GM13976 (cell line): ENCODE results near the gene DOCK8.

Experiments used
- DNase-seq: peaks from one replicate; pipeline ENCODE4 v3.0.0; 2012; ENCODE audit warnings: low spot score
- in situ Hi-C: fragments of 300-500 bp; cut with MboI; formaldehyde crosslinking; loops from one replicate; pipeline ENCODE4 v1.12.0; 2022; ENCODE audit warnings: low sequenced_read_pairs, mixed read lengths, inconsistent platforms; ENCODE audit not compliant: unreplicated experiment
- TF ChIP-seq, protein P1 (sequence below): IDR thresholded peaks from 2 replicates; pipeline ENCODE4 v1.5.1; 2012; ENCODE audit warnings: borderline replicate concordance, mild to moderate bottlenecking; ENCODE audit not compliant: insufficient read depth; ENCODE audit errors: extremely low read depth, missing control alignments, control extremely low read depth

DOCK8 gene

DNA sequence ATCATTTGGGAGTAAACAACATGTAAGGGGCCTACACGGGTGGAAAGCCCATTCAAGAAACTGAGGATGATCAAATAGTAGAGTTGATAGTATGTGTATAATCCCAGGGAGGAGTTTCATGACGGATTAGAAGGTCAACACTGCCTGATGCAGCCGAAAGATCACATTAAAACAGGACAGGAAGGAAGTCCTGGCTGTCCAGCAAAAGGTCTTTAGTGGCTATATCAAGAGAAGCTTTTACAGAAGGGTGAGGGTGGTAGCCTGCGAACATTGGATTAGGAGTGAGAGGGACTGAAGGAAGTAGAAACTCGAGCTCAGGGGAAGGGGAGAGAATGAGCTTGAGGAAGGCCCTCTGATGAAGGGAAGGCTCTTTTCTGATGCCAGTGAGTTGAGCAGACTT lies 36.0 kb downstream of the DOCK8 start:
- DNase-seq: no peak
- in situ Hi-C loops: no loop called here
- TF ChIP-seq, protein P1, sequence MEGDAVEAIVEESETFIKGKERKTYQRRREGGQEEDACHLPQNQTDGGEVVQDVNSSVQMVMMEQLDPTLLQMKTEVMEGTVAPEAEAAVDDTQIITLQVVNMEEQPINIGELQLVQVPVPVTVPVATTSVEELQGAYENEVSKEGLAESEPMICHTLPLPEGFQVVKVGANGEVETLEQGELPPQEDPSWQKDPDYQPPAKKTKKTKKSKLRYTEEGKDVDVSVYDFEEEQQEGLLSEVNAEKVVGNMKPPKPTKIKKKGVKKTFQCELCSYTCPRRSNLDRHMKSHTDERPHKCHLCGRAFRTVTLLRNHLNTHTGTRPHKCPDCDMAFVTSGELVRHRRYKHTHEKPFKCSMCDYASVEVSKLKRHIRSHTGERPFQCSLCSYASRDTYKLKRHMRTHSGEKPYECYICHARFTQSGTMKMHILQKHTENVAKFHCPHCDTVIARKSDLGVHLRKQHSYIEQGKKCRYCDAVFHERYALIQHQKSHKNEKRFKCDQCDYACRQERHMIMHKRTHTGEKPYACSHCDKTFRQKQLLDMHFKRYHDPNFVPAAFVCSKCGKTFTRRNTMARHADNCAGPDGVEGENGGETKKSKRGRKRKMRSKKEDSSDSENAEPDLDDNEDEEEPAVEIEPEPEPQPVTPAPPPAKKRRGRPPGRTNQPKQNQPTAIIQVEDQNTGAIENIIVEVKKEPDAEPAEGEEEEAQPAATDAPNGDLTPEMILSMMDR: no peak

GRCh38 chr9:251398-251797 lies 36.7 kb downstream of the DOCK8 start:
- TF ChIP-seq, protein P1: no peak
- in situ Hi-C loops: no loop called here
- no peak for DNase-seq

DNA sequence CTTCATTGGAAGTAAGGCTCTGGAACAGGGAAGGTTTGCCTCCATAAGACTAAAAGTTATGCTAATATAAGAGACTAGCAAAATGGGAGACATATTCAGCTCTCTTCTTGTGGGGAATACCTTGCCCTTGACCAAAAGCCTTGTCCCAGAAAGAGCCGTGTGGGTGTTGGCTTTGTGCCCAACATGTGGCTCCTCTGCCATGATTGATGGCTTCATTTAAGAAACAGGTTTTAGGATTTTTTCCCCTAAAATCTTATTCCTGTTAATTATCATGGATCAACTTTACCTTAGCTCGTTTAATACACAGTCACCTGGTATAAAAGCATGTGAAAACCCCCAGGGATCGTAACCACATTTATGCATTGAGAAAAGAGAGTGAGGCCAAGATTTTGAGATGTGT lies 38.9 kb downstream of the DOCK8 start:
- TF ChIP-seq, protein P1: no peak
- in situ Hi-C loops: no loop called here
- no peak for DNase-seq

DNA sequence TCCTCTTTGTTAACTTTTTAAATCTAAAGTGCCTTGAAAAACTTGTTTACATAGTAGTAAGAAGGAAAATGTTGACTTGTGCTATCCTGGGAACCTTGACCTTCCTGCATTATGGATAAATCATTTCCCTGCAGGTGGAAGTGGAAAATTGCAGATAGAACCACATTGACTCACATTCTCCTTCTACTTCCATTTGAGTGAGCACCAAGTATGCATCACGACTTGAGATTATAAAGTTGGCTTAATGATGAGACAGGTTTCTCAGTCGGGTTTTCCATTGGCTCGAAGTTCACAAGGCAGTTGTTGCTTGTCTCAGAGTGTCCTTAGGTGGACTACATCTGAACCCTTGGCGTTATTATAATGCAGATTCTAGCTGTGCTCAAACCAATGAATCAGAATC lies 39.9 kb downstream of the DOCK8 start:
- TF ChIP-seq, protein P1: no peak
- DNase-seq: no peak
- in situ Hi-C loops: no loop called here

DNA sequence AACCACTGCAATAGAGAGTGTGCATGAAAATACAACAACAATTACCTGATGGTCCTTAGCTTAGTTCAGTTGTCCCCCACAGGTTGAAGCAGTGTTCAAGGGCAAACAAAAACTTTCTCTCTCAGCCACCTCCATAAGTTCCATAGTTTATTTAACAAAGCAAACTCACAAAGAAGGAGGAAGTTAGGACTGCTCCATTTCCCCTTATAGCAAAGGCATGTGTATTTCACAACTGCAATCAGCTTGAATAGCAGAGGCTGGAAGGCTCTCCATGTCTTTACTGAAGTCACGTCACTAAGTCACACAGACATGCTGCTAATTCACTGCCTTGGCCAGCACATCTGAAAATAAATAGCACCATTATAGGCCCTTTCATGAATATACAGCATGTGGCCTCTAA lies 43.3 kb downstream of the DOCK8 start:
- TF ChIP-seq, protein P1: no peak
- DNase-seq: no peak
- in situ Hi-C loops: no loop called here

DNA sequence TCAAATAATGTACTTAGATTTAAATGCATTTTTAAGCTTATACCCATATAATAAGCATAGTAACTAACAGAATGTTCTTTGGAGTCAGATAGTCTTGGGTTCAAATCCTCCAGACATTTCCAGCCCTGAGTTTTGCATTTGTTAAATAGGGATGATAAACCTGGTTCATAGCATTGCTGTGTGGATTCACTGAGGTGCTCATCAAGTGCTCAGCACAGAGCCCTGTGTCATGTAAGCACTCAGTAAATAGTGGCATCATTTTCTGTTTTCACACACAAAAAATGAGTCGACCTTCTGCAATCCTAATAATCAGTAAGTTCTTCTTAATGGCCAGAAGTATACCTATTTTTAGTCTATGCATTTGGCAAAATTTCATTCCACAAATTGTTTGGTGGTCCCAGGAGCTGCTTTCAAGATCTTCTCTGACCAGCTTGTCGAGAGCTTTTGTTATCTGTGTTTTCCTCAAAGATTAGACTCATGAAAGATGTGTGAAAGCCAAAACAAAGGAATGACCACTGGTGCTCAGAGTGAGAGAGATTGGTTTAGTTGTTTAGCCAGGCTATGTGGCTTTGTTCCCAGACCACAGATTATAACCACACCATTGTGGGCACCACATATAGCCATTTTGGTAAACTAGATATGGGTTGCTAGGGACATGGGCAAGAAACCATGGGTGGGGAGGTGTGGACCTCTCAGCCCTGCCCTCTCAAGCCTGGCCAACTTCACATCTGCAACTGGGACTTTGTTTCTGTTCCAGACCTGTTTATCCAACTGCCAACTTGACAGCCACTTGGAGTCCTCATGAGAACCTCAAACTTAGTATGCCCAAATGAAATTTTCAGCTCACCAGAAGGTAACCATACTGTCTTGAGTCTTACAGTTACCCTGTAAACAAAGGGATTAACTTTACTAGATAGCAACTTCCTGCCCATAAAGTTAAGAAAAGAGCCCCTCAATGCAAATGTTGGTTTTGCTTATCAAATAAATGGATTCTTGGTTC lies 45.0 kb downstream of the DOCK8 start:
- in situ Hi-C loops: no loop called here
- DNase-seq: no peak
- TF ChIP-seq, protein P1: no peak
